Measurements from ENCODE around the gene NDST4.
A peak's percentile ranks its signal among the peaks of the same experiment; 100 is the strongest.

NDST4 gene

DNA sequence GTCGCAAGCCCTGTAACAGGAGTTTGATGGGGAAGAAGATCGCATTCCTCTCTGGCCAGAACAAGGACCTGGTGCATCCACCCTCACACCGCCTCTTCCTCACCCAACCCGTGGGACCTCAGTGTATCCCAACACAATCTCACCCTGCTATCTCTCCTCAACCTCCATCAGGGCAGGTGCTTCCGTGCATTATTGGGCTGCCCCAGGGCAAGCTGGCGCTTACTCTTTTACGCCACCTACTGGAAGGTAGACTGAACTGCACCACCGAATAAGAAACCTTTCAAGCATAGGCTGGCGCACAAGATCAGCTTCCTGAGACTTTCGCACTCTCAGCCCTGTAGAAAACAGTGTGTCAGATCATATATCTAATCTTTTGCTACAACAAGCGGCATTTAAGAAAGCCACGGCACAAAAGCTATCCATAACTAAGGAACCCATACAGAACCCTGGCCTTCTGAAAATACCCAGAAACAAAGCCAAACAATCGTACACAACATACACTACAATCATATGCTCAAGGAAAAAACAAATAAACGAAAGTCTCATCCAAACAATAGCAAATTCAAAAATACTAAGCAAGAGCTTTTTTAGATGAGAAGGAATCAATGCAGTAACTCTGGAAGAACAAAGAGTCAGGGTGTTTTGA lies 305.5 kb downstream of the NDST4 start:
- H3K27ac ChIP-seq: no peak overlapping the region
- TF ChIP-seq ZFX (IDR thresholded peaks at IDR 0.05; ENCODE audit: borderline replicate concordance): no peak
- TF ChIP-seq, protein P1, sequence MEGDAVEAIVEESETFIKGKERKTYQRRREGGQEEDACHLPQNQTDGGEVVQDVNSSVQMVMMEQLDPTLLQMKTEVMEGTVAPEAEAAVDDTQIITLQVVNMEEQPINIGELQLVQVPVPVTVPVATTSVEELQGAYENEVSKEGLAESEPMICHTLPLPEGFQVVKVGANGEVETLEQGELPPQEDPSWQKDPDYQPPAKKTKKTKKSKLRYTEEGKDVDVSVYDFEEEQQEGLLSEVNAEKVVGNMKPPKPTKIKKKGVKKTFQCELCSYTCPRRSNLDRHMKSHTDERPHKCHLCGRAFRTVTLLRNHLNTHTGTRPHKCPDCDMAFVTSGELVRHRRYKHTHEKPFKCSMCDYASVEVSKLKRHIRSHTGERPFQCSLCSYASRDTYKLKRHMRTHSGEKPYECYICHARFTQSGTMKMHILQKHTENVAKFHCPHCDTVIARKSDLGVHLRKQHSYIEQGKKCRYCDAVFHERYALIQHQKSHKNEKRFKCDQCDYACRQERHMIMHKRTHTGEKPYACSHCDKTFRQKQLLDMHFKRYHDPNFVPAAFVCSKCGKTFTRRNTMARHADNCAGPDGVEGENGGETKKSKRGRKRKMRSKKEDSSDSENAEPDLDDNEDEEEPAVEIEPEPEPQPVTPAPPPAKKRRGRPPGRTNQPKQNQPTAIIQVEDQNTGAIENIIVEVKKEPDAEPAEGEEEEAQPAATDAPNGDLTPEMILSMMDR (IDR thresholded peaks at IDR 0.05): peak; percentile 96

DNA sequence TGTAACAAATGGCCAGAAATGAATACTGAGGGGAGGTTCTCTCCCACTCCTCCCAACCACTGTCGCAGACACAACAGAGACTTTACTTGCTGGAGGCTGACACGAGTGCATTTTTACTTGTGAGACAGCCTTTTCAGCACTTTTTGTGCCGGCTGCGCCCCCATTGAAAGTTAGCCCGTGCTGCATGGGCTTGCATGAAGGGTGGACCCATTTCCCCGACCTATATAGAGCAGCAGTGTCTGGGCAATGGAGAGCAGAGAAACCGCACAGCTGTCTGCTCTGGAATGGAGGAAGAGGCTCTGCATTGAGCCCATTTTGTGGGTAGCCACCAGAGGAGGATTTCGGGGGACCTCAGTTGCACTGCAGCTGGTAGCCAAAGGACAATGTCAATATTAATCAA lies 306.1 kb downstream of the NDST4 start:
- TF ChIP-seq, protein P1 (IDR thresholded peaks at IDR 0.05): no peak
- no peak for TF ChIP-seq ZFX (IDR thresholded peaks at IDR 0.05; ENCODE audit: borderline replicate concordance)

DNA sequence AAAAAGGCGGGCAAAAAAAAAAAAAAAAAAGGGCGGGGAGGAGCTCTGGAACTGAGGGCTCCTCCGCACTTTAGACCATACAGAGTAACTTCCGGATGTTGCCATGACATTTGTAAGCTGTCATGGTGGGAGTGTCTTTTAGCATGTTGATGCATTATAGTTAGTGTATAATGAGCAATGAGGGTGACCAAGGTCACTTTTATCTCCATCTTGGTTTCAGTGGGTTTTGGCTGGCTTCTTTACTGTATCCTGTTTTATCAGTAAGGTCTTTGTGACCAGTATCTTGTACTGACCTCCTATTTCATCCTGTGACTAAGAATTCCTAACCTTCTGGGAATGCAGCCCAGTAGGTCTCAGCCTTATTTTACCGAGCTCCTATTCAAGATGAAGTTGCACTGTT lies 321.4 kb downstream of the NDST4 start:
- H3K27ac ChIP-seq: no peak overlapping the region
- TF ChIP-seq ZFX (IDR thresholded peaks at IDR 0.05; ENCODE audit: borderline replicate concordance): no peak
- TF ChIP-seq, protein P1 (IDR thresholded peaks at IDR 0.05): no peak

More for the DNA sequence above, 306.1 kb downstream of the NDST4 start:
- H3K27ac ChIP-seq: no peak overlapping the region

DNA sequence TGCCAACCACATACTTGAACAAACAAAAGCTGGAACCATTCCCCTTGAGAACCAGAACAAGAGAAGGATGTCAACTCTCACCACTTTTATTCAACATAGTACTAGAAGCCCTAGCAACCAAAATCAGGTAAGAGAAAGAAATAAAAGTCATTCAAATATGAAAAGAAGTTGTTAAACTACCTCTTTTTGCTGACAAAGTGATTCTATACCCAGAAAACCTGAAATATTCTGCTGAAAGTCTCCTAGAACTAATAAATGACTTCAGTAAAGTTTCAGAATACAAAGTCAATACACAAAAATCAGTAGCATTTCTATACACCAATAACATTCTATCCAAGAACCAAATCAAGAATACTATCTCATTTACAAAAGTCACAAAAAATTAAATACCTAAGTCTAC lies 327.9 kb downstream of the NDST4 start:
- TF ChIP-seq, protein P1 (IDR thresholded peaks at IDR 0.05): no peak
- no peak for TF ChIP-seq ZFX (IDR thresholded peaks at IDR 0.05; ENCODE audit: borderline replicate concordance)
- H3K27ac ChIP-seq: no peak overlapping the region

DNA sequence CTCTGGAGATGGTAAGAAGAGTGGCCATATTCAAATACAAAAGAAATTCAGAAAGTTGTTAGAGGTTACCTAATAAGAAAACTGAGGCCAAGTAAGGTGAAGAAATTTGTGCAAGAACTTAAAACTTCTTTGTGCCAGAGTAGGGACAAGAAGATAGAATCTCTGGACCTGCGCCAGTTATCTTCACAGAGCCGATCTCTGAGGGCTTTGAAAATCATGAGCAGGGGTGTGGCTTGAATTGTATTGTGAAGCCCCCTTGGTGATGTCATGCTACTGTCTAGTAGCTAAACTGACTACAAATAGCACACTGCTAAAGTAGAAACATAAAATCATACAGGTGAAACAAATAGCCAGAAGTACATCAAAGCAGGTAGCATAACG lies 330.2 kb downstream of the NDST4 start:
- TF ChIP-seq, protein P1 (IDR thresholded peaks at IDR 0.05): no peak
- TF ChIP-seq ZFX (IDR thresholded peaks at IDR 0.05; ENCODE audit: borderline replicate concordance): no peak
- no peak overlapping the region for H3K27ac ChIP-seq

DNA sequence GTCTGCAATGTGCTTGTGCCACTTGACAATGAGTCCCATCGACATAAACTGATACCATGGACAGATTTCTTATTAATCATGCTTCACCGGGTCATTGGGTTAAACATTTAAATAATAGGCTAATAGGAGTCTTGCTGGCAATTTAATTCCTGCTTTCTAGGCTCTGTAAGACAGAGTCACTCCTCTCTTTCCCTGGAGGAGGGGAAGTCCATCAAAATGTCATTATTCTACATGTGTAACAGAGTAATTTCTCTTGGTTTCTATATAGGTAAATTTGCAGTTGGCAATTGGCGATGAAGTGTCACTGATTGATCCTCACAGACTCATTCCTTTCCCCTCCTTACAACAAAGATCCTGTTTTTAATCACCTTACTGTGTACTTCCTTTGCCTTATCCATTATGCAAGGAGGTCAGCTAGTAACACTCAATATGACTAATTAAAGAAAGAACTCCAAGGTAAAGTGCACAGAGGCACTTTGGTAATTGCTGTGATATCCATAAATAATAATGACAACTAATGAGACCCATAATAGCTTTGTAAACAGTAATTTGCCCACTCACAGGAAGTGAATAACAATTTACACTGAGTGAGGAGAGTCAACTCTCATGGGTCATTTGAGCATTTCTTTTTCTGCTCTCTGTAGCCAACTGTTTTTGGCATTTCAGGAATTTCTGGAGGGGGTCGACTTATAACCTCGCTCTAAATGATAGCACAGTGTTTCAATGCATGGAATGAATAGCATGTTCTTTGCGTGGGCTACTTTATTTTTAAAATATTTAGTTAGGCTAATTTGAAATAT lies 330.8 kb downstream of the NDST4 start:
- H3K27ac ChIP-seq: no peak overlapping the region
- no peak for TF ChIP-seq ZFX (IDR thresholded peaks at IDR 0.05; ENCODE audit: borderline replicate concordance)
- TF ChIP-seq, protein P1 (IDR thresholded peaks at IDR 0.05): no peak

DNA sequence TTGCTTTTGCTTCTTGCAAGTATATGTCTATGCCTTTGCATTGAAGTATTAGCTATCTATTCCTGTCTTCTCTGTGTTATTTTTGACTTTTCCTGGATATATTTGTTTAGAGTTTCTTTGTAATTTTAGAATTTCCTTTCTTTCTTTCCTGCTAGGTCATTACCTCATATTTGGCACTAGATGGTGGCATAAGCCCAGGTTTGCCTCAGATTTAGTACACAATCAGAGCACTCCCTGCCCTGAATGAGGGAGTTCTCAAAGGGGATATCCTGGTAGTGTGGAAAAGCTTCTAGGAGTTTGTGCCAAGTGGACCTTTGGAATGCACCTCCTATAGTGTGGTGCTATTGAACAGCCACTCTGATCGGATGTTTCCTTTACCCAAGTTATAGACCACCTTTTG lies 333.2 kb downstream of the NDST4 start:
- TF ChIP-seq ZFX (IDR thresholded peaks at IDR 0.05; ENCODE audit: borderline replicate concordance): no peak
- TF ChIP-seq, protein P1 (IDR thresholded peaks at IDR 0.05): peak; percentile 50
- H3K27ac ChIP-seq: no peak overlapping the region
